ENCODE data around the gene PKD2.

PKD2 gene

GRCh38 chr4:87979810-87980209 lies 27.6 kb upstream of the PKD2 start:
- no peak for DNase-seq (ENCODE audit: extremely low spot score)
- CTCF ChIA-PET, result no interaction called here
- TF ChIP-seq SP1 (IDR thresholded peaks at IDR 0.05), result no peak
- TF ChIP-seq NFRKB (IDR thresholded peaks at IDR 0.05), result no peak
- TF ChIP-seq LEF1 (IDR thresholded peaks at IDR 0.05; ENCODE audit: borderline replicate concordance), result no peak
- POLR2A ChIA-PET, result no interaction called here

- no peak for DNase-seq (ENCODE audit: extremely low spot score)
- CTCF ChIA-PET, result no interaction called here
- TF ChIP-seq LEF1 (IDR thresholded peaks at IDR 0.05; ENCODE audit: borderline replicate concordance), result no peak
- TF ChIP-seq SP1 (IDR thresholded peaks at IDR 0.05), result no peak
- TF ChIP-seq NFRKB (IDR thresholded peaks at IDR 0.05), result no peak
- TF ChIP-seq ZNF384 (IDR thresholded peaks at IDR 0.05), result no peak
- no peak for TF ChIP-seq FOXM1 (IDR thresholded peaks at IDR 0.05; ENCODE audit: borderline replicate concordance)
- TF ChIP-seq FOXA1 (IDR thresholded peaks at IDR 0.05), result no peak
- no peak for TF ChIP-seq L3MBTL2 (conservative IDR thresholded peaks at IDR 0.05)
- TF ChIP-seq ELF4 (IDR thresholded peaks at IDR 0.05), result no peak
- no peak for TF ChIP-seq TARDBP (IDR thresholded peaks at IDR 0.05)
- TF ChIP-seq FOXK2 (IDR thresholded peaks at IDR 0.05), result no peak
- no peak for TF ChIP-seq BHLHE40 (IDR thresholded peaks at IDR 0.05; ENCODE audit: borderline replicate concordance)
- TF ChIP-seq SUZ12 (IDR thresholded peaks at IDR 0.05), result no peak
- TF ChIP-seq PKNOX1 (IDR thresholded peaks at IDR 0.05), result no peak
- no peak for TF ChIP-seq CTBP1 (IDR thresholded peaks at IDR 0.05; ENCODE audit: borderline replicate concordance)
- POLR2A ChIA-PET, result no interaction called here
These were observed 25.9 kb upstream of the PKD2 start for GRCh38 chr4:87981486-87981885.

GRCh38 chr4:87982036-87982435 lies 25.4 kb upstream of the PKD2 start:
- DNase-seq (ENCODE audit: extremely low spot score), result no peak
- TF ChIP-seq NFRKB (IDR thresholded peaks at IDR 0.05) (no peak), ZNF384 (IDR thresholded peaks at IDR 0.05) (no peak), SUZ12 (IDR thresholded peaks at IDR 0.05) (no peak), HDGF (IDR thresholded peaks at IDR 0.05; ENCODE audit: borderline replicate concordance) (no peak), BHLHE40 (IDR thresholded peaks at IDR 0.05; ENCODE audit: borderline replicate concordance) (no peak), TARDBP (IDR thresholded peaks at IDR 0.05) (no peak), FOXA1 (IDR thresholded peaks at IDR 0.05) (no peak), SP1 (IDR thresholded peaks at IDR 0.05) (no peak), CTBP1 (IDR thresholded peaks at IDR 0.05; ENCODE audit: borderline replicate concordance) (no peak), ELF4 (IDR thresholded peaks at IDR 0.05) (no peak), ARNT (IDR thresholded peaks at IDR 0.05) (no peak), PKNOX1 (IDR thresholded peaks at IDR 0.05) (no peak), LEF1 (IDR thresholded peaks at IDR 0.05; ENCODE audit: borderline replicate concordance) (no peak), FOXM1 (IDR thresholded peaks at IDR 0.05; ENCODE audit: borderline replicate concordance) (no peak), L3MBTL2 (conservative IDR thresholded peaks at IDR 0.05) (no peak)
- CTCF ChIA-PET, result no interaction called here
- POLR2A ChIA-PET, result no interaction called here

GRCh38 chr4:87982446-87983010 lies 24.9 kb upstream of the PKD2 start:
- no peak for TF ChIP-seq L3MBTL2 (conservative IDR thresholded peaks at IDR 0.05)
- TF ChIP-seq FOXK2 (IDR thresholded peaks at IDR 0.05), result no peak
- TF ChIP-seq ARNT (IDR thresholded peaks at IDR 0.05), result no peak
- TF ChIP-seq ZNF384 (IDR thresholded peaks at IDR 0.05), result no peak
- TF ChIP-seq CTBP1 (IDR thresholded peaks at IDR 0.05; ENCODE audit: borderline replicate concordance), result no peak
- no peak for TF ChIP-seq SP1 (IDR thresholded peaks at IDR 0.05)
- CTCF ChIA-PET, result no interaction called here
- DNase-seq (ENCODE audit: extremely low spot score), result no peak
- POLR2A ChIA-PET, result no interaction called here

GRCh38 chr4:87983996-87984395 lies 23.4 kb upstream of the PKD2 start:
- ChIA-PET POLR2A (no interaction called here), CTCF (no interaction called here)
- TF ChIP-seq ELF4 (IDR thresholded peaks at IDR 0.05) (no peak), LEF1 (IDR thresholded peaks at IDR 0.05; ENCODE audit: borderline replicate concordance) (no peak), PKNOX1 (IDR thresholded peaks at IDR 0.05) (no peak), FOXM1 (IDR thresholded peaks at IDR 0.05; ENCODE audit: borderline replicate concordance) (no peak), SP1 (IDR thresholded peaks at IDR 0.05) (no peak), FOXK2 (IDR thresholded peaks at IDR 0.05) (no peak), TARDBP (IDR thresholded peaks at IDR 0.05) (no peak)
- no peak for DNase-seq (ENCODE audit: extremely low spot score)

GRCh38 chr4:87985097-87985886 lies 22.1 kb upstream of the PKD2 start:
- TF ChIP-seq SP1 (IDR thresholded peaks at IDR 0.05), result no peak
- no peak for TF ChIP-seq FOXA1 (IDR thresholded peaks at IDR 0.05)
- no peak for TF ChIP-seq ELF4 (IDR thresholded peaks at IDR 0.05)
- TF ChIP-seq ARNT (IDR thresholded peaks at IDR 0.05), result no peak
- ChIA-PET CTCF (interaction anchor here (1.0 to 1.1 kb wide), 3 partner anchors 9 to 132 kb away, joined by 3 to 4 read pairs (median 3); no protein-coding TSS in a partner anchor), POLR2A (no interaction called here)
- DNase-seq (ENCODE audit: extremely low spot score), result peak; percentile 14
